HG02588 (cell line): ENCODE measurements around the gene MPO.
A peak's percentile ranks its signal among the peaks of the same experiment; 100 is the strongest.

Experiments
- ATAC-seq: cut with Tn5 transposase; IDR thresholded peaks from one replicate; pipeline ENCODE4 v1.9.1; 2021; ENCODE audit warnings: mild to moderate bottlenecking, moderate library complexity; ENCODE audit not compliant: unreplicated experiment

Gene MPO

DNA sequence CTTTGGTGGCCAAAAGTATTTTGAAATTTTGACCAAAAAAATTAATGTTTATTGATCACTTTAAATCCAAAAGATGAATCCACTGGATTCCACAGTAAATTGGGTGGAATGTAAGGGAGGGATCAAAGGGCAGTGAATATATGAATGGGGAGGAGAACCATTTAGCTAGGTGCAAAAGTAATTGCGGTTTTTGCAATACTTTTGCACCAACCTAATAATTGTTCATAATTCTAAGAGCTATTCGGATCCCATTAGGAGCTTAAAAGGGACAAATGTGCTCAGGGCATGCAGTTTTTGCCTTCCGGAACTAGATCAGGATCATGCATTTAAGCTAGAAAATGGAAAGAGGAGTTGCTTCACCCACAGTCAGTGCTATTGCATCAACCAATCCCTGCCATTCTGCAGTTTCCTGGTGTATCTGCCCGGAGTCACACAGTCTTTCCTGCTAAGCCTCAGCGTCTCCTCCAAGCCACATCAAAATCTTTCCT is 42.5 kb downstream of the MPO start, which contains the start of gene LPO:
TSS of gene LPO (plus strand) at position 438 of the 488 bp plus-strand sequence. CDS start 4,396 bp downstream, outside the sequence.
- ATAC-seq = no peak

DNA sequence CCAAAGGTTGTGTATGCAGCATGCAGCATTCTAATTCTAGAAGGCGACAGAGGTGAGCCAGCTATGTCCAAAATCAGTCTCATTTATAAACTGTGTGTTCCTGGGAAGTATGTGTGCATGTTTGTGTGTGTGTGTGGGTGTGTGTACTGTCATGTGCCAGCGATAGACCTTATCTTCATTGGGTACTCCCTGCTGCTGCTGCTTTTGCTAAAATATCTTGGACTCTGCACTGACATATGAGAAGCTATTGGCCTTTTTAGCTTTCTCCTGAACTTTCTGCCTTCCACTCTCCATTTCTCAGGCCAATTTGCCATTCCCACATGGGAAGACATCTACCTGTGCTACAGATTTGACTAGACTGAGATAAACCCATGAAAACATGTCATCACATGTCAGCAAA is 44.3 kb downstream of the MPO start:
- no peak for ATAC-seq

DNA sequence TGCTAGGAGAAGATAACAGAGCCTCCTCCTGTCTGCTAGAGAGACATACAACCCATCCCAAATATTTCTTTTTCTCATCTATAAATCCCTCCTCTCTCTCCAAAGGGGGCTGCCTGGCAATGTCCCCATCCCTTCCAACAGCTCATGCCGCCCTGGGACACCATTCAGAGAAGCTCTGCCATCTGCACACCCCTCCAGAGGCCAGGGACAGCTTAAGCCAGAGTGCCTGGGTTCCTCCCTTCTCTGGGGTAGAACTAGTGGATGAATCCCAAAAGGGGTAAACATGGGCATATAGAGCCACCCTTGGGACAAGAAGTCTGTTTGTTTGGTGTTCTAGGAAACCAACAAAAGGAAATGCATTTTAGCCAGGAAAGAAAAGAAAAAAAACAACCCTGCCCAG is 44.9 kb downstream of the MPO start:
- ATAC-seq = no peak

DNA sequence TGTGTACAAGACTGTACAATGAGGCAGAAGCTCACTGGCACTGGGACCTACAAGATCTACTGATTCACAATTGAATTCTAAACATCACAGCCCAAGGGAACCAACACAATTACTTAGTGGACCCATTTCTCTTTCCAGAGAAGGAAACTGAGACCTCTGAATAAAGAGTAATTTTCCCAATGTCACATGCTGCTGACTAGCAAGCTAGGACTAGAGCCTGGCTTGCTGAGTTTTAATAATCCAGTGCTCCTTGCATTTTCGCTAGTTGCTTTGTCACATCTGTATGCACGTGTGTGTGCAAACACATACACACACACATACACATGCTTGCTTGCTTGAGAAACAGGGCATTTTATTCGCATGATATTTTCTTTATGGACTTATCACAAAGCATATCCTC is 46.2 kb downstream of the MPO start:
- ATAC-seq = no peak

DNA sequence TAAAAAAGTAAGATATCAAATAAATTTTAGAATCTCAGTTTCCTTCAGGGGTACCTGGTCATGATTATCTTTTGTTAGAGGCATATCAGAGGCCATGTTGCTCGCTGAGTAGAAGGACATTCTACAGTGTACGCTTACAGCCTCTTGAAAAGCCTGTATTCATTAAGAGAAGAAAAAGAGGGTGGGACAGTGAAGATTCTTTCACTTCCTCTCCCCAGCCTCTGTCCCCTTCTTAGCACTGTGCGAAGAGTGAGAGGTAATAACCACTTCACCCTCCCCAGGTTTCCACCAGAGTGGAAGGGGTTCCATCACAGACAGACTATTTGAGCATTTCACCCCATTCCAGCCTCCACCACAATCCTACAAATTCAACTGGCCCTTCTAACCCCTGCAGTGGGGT is 47.2 kb downstream of the MPO start:
- peak; percentile 46 for ATAC-seq

DNA sequence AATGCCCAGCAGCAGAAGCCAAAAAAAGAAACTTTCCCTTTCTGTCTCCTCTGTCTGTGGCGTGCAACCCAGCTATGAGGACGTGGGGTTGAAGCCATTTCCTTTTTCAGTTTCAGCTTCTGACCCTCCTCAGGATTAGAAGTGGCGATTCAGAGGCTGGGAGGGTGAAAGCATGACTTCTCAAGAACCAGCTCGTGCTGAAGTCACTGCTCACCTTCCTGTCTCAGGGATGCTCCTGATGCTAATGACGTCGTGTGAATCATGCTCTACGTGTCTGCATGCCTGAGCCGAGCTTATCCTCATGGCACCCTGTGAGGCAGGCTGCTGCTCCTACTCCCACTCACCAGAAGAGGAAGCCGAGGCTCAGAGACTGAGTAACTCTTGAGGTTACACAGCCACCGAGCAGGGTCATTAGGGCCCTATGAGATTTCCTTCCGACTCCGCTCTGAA is 48.0 kb downstream of the MPO start:
- ATAC-seq = peak; percentile 69

DNA sequence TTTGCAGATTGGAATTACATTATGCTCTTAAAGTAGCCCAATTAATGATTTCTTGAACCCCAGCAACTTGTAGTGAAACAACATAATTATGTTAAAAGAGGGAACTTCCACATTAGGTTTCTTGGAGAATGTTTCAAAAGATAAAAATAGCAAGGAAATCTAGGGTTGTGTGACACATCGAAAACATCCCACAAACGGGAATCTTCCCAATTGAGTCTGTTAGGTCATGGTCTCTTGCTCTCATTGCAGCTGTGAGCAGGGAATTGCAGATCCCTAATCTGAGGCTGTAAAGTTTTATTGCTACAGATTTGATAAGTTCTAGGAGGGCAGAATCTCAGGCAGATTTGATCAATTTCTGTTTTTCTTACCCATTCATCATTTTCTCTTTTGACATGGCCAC is 49.1 kb downstream of the MPO start:
- no peak for ATAC-seq

DNA sequence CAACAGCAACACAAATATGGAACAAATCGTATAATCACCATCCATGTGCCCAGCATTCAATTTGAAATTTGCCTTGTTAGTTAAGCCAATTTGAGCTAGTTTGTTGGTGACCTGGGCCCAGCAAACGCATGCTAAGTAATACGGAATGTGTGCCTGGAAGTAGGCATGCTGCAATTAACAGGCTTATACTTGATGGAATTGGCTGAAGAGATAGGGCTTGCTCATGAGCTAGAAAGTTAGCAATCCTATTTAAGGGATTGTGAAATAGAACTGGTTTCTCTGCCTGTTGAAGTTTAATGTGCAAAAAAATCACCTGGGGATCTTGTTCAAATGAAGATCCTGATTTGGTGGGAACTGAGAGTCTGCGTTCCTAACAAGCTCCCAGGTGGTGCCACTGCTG is 50.9 kb downstream of the MPO start:
- no peak for ATAC-seq

DNA sequence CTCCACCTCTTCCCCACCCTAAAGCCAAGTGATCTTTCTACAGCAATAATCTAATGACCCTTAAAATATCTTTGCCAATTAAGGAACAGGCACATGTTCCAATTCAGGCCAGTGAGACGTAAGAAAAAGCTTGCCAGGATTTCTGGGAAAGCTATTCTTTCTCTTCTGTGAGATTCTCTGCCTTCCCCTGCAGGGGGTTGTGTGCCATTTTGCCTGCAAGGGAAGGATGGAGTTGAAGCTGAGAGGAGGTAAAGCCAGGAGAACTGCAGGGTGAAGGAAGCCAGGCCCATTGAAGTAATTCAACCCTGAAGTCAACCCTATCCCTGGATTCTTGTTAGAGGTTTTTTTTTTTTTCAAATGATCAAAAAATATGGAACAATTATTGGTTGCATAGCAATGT is 51.4 kb downstream of the MPO start:
- ATAC-seq = no peak

DNA sequence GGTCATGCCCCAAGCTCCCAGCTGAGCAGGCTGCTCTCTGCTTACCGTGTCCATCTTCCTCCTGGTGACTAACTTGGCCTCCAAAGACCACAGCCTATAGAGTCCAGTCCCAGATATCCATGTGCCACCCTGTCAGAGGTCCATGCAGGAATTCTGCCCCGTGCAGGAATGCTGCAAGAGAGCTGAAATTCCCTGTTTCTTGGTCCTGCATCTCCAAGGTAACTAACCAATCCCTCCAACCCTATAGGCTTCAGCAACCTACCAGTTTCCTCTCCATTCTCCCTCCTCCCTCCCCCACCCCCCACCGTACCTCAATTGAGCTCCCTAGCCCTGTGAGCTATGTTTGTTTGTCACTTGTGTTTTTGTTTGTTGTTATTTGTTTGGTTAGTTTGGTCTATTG is 52.1 kb downstream of the MPO start:
- no peak for ATAC-seq

DNA sequence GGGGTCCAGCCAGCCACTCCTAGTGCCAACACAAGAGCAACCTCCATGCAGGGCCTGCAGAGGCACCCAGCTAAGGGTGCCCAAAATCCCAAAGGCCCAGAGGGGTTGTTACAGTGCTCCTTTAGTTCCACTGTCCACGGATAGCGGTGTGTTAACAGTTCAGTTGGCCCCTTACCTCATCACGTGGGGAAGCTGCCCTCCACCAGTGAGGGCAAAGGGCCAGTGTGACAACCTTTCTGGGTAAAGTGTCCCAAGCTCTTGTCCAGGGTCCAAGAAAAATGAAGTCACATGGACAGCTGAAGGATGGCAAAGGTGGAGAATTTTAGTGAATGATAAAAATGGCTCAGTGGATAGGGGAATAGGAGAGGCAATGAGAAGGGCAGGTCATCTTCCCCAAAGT is 53.0 kb downstream of the MPO start:
- ATAC-seq = no peak

DNA sequence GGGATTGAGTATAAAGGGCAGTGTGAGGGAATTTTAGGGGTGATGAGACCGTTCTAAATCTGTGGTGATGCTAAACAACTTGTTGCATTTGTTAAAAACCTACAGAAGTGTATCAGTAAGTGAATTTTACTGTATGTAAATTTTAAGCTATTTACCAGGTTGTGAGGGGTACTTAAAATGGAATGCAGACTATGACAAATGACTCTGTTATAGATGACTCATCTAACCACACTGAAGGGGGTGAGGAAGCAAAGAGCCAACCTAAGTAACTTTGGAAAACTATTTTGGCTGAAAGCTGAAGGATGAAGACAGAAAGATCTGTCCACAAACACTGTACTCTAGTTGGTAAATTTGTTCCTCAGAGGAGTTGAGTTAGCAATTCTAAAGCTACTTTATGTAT is 56.4 kb downstream of the MPO start:
- ATAC-seq = no peak
